ENCODE data around the gene ARMH1.

The ARMH1 gene

DNA sequence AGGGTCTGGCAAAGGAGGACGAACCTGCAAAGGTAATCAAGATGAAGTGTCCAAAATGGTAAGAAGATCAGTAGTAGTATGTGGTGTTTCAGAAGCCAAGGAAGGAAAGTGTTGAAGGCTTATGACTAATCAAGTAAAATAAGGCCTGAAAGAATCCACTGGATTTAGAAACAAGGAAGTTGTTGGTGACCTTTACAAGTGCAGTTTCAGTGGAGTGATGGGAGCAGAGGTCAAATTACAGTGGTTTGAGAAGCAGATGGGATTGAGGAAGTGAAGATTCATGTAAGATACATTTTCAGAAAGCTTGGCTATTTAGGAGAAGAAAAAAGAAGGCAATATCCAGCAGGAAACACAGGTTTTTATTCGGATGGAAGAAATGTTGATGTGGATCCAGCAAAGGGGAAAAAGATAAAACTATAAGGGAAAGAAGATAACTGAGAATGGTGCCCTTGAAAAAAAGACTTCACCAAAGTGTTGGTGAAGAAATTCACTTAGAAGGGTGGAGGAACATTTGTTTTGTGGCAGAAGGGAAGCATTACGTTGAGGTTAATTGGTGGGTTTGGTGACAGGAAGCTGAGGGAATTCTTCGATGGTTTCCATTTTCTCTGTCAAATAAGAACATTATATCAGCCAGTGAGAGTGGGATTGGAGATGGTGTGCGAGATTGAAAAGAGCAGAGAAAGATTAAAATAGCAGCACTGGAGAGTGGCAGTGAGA is 2.1 kb downstream of the ARMH1 start:
- no peak for TF ChIP-seq TARDBP (IDR thresholded peaks at IDR 0.05)
- no peak for TF ChIP-seq ZNF384 (IDR thresholded peaks at IDR 0.05)
- TF ChIP-seq LEF1 (IDR thresholded peaks at IDR 0.05; ENCODE audit: borderline replicate concordance), result no peak
- no peak for TF ChIP-seq L3MBTL2 (conservative IDR thresholded peaks at IDR 0.05)
- TF ChIP-seq, protein P1, sequence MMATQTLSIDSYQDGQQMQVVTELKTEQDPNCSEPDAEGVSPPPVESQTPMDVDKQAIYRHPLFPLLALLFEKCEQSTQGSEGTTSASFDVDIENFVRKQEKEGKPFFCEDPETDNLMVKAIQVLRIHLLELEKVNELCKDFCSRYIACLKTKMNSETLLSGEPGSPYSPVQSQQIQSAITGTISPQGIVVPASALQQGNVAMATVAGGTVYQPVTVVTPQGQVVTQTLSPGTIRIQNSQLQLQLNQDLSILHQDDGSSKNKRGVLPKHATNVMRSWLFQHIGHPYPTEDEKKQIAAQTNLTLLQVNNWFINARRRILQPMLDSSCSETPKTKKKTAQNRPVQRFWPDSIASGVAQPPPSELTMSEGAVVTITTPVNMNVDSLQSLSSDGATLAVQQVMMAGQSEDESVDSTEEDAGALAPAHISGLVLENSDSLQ (IDR thresholded peaks at IDR 0.05), result no peak
- TF ChIP-seq SUZ12 (IDR thresholded peaks at IDR 0.05), result no peak
- no peak for TF ChIP-seq ARNT (IDR thresholded peaks at IDR 0.05)
- TF ChIP-seq FOXK2 (IDR thresholded peaks at IDR 0.05), result no peak
- no peak for TF ChIP-seq BHLHE40 (IDR thresholded peaks at IDR 0.05; ENCODE audit: borderline replicate concordance)
- no peak for TF ChIP-seq HDGF (IDR thresholded peaks at IDR 0.05; ENCODE audit: borderline replicate concordance)
- POLR2A ChIA-PET, result no interaction called here
- CTCF ChIA-PET, result interaction anchor here (1.1 kb wide), 1 partner anchor 20 kb away, joined by 3 read pairs; no protein-coding TSS in a partner anchor
- DNase-seq (ENCODE audit: extremely low spot score), result no peak

DNA sequence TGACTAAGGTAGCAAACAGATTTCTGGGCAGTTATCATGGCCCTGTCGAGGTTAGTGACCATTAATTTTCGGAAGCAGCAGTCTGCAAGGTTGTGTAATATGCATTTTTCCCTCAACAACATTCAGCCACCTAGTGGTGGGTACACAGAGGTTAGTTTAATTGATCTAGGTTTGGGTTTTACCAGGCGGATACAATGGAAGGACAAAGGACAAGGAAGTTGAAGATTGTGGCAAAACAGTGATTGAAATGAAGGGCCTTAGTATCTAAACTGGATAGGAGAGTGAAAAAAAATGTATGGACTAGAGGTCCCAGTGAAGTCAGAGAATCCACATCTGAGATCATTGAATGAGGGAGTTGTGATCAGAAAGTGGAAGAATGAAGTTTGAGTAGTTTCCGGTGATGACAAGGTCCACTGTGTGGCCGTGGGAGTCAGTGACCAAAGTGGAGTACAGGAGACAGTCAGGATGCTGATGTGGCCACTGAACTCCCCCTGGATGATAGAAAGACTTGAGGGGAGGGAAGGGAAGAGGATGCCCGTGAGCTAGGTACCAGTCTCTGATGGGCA is 2.8 kb downstream of the ARMH1 start:
- CTCF ChIA-PET, result interaction anchor here (0.7 kb wide), 1 partner anchor 43 kb away, joined by 4 read pairs; no protein-coding TSS in a partner anchor
- peak; percentile 46 for DNase-seq (ENCODE audit: extremely low spot score)

DNA sequence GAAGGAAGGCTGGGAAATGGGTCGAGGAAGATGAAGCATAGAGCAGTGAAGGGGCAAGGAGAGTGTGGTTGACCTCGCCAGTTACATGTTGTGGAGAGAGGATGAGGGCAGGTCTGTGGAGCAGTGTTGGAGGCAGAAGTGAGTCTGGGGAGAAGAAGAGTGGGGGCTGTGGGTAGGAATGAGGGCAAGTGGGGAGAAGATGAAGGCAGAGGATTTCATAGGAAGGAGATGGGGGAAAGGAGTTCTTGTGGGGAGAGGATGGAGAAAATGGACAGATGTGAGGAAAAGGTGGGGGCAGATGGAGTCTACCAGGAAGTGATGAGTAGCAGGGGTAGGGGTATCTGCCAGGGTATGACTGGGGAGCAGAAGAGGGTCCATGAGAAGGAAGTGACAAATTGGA is 3.6 kb downstream of the ARMH1 start:
- no peak for DNase-seq (ENCODE audit: extremely low spot score)
- CTCF ChIA-PET, result interaction anchor here (0.7 kb wide), 1 partner anchor 42 kb away, joined by 4 read pairs; no protein-coding TSS in a partner anchor
- TF ChIP-seq L3MBTL2 (conservative IDR thresholded peaks at IDR 0.05) (no peak), NFRKB (IDR thresholded peaks at IDR 0.05) (no peak), SP1 (IDR thresholded peaks at IDR 0.05) (no peak), SUZ12 (IDR thresholded peaks at IDR 0.05) (no peak), LEF1 (IDR thresholded peaks at IDR 0.05; ENCODE audit: borderline replicate concordance) (no peak), ELF4 (IDR thresholded peaks at IDR 0.05) (no peak)
- POLR2A ChIA-PET, result no interaction called here

More for the DNA sequence above, 2.8 kb downstream of the ARMH1 start:
- POLR2A ChIA-PET, result no interaction called here
- TF ChIP-seq LEF1 (IDR thresholded peaks at IDR 0.05; ENCODE audit: borderline replicate concordance), result no peak
- TF ChIP-seq SP1 (IDR thresholded peaks at IDR 0.05), result no peak
- no peak for TF ChIP-seq ARNT (IDR thresholded peaks at IDR 0.05)
- no peak for TF ChIP-seq HDGF (IDR thresholded peaks at IDR 0.05; ENCODE audit: borderline replicate concordance)
- TF ChIP-seq FOXA1 (IDR thresholded peaks at IDR 0.05), result no peak
- TF ChIP-seq FOXM1 (IDR thresholded peaks at IDR 0.05; ENCODE audit: borderline replicate concordance), result no peak
- TF ChIP-seq NFRKB (IDR thresholded peaks at IDR 0.05), result no peak
- TF ChIP-seq, protein P1 (IDR thresholded peaks at IDR 0.05), result no peak
- TF ChIP-seq CTBP1 (IDR thresholded peaks at IDR 0.05; ENCODE audit: borderline replicate concordance), result no peak
- no peak for TF ChIP-seq SUZ12 (IDR thresholded peaks at IDR 0.05)
- TF ChIP-seq ELF4 (IDR thresholded peaks at IDR 0.05), result no peak

GRCh38 chr1:44678626-44679025 is 4.1 kb downstream of the ARMH1 start:
- TF ChIP-seq HDGF (IDR thresholded peaks at IDR 0.05; ENCODE audit: borderline replicate concordance), result no peak
- no peak for TF ChIP-seq ELF4 (IDR thresholded peaks at IDR 0.05)
- TF ChIP-seq FOXA1 (IDR thresholded peaks at IDR 0.05), result no peak
- no peak for TF ChIP-seq SUZ12 (IDR thresholded peaks at IDR 0.05)
- TF ChIP-seq FOXM1 (IDR thresholded peaks at IDR 0.05; ENCODE audit: borderline replicate concordance), result no peak
- TF ChIP-seq ZNF384 (IDR thresholded peaks at IDR 0.05), result no peak
- TF ChIP-seq, protein P1 (IDR thresholded peaks at IDR 0.05), result no peak
- no peak for TF ChIP-seq LEF1 (IDR thresholded peaks at IDR 0.05; ENCODE audit: borderline replicate concordance)
- POLR2A ChIA-PET, result no interaction called here
- CTCF ChIA-PET, result no interaction called here
- no peak for DNase-seq (ENCODE audit: extremely low spot score)

- ChIA-PET CTCF (no interaction called here), POLR2A (no interaction called here)
- TF ChIP-seq ARNT (IDR thresholded peaks at IDR 0.05) (no peak), ZNF384 (IDR thresholded peaks at IDR 0.05) (no peak), NFRKB (IDR thresholded peaks at IDR 0.05) (no peak), SP1 (IDR thresholded peaks at IDR 0.05) (no peak)
- DNase-seq (ENCODE audit: extremely low spot score), result no peak
Observed at GRCh38 chr1:44679468-44679867, 5.0 kb downstream of the ARMH1 start.

GRCh38 chr1:44681905-44682882 is 7.7 kb downstream of the ARMH1 start:
- TF ChIP-seq ARNT (IDR thresholded peaks at IDR 0.05) (no peak), CTBP1 (IDR thresholded peaks at IDR 0.05; ENCODE audit: borderline replicate concordance) (no peak)
- TF ChIP-seq, protein P1 (IDR thresholded peaks at IDR 0.05), result no peak
- CTCF ChIA-PET, result no interaction called here
- DNase-seq (ENCODE audit: extremely low spot score), result no peak
- POLR2A ChIA-PET, result no interaction called here

All from HEK293T (cell line).